CD14-positive monocyte (primary cell): ENCODE measurements around the gene ASCC3. TPM values are rescaled to one million over a fixed set of nuclear protein-coding genes. Genes with fewer than 3 reads are reported as not detected.

Experiments
- DNase-seq, 3 donors: peaks; one replicate each; pipeline ENCODE4 v3.0.0-alpha.2; 2011 to 2022
- H2AFZ ChIP-seq: 2 replicates; pipeline ENCODE4 v1.6.0; 2012; ENCODE audit warnings: mild to moderate bottlenecking, low read depth, low read length, inconsistent platforms; ENCODE audit not compliant: insufficient read depth, poor library complexity, severe bottlenecking
- H3K27ac ChIP-seq, 2 donors: 1 replicate in 1 of 2; 2 replicates in 1 of 2; pipeline ENCODE4 v1.5.1; 2012 to 2013; ENCODE audit warnings: low read length in 2 of 2, control low read depth in 1 of 2, inconsistent platforms in 1 of 2, low read depth in 1 of 2, mild to moderate bottlenecking in 1 of 2
- H3K27me3 ChIP-seq, 2 donors: one replicate each; pipeline versions ENCODE4 v1.6.0 to v1.6.1; 2011 to 2013; ENCODE audit warnings: low read length in 2 of 2; ENCODE audit not compliant: control insufficient read depth in 2 of 2, insufficient read depth in 2 of 2
- H3K36me3 ChIP-seq, 2 donors: replicated peaks in 1 of 2; 1 replicate in 1 of 2; 2 replicates in 1 of 2; pipeline versions ENCODE4 v1.5.1 to v1.6.1; 2012 to 2013; ENCODE audit warnings: low read length in 2 of 2, control low read depth in 1 of 2, inconsistent platforms in 1 of 2, mild to moderate bottlenecking in 1 of 2; ENCODE audit not compliant: insufficient read depth in 2 of 2, control insufficient read depth in 1 of 2
- H3K4me1 ChIP-seq, 2 donors: 1 replicate in 1 of 2; 2 replicates in 1 of 2; pipeline versions ENCODE4 v1.5.1 to v1.6.1; 2012 to 2013; ENCODE audit warnings: low read length in 2 of 2, control low read depth in 1 of 2, inconsistent platforms in 1 of 2, mild to moderate bottlenecking in 1 of 2, moderate library complexity in 1 of 2; ENCODE audit not compliant: insufficient read depth in 2 of 2, control insufficient read depth in 1 of 2
- H3K4me2 ChIP-seq: replicated peaks from 2 replicates; pipeline ENCODE3; 2012; ENCODE audit warnings: low read length, moderate library complexity, mild to moderate bottlenecking; ENCODE audit not compliant: poor library complexity, severe bottlenecking; ENCODE audit errors: extremely low read depth
- H3K4me3 ChIP-seq, 3 experiments: fragments of 200-600 bp in 1 of 3; sonication (generic) in 1 of 3; replicated peaks in 1 of 3; 1 replicate in 2 of 3; 2 replicates in 1 of 3; pipeline ENCODE4 v1.5.1; 2011 to 2013; ENCODE audit warnings: low read length in 3 of 3, mild to moderate bottlenecking in 3 of 3, control low read depth in 2 of 3, low read depth in 2 of 3, inconsistent platforms in 1 of 3, moderate library complexity in 1 of 3
- H3K79me2 ChIP-seq: 2 replicates; pipeline ENCODE4 v1.6.0; 2012; ENCODE audit warnings: mild to moderate bottlenecking, control low read depth, inconsistent platforms, low read length, moderate library complexity; ENCODE audit not compliant: insufficient read depth
- H3K9ac ChIP-seq: 2 replicates; pipeline ENCODE4 v1.6.0; 2017; ENCODE audit warnings: low read length, mild to moderate bottlenecking; ENCODE audit not compliant: insufficient read depth, poor library complexity, severe bottlenecking
- H3K9me3 ChIP-seq, 2 donors: replicated peaks in 1 of 2; 1 replicate in 1 of 2; 2 replicates in 1 of 2; pipeline versions ENCODE4 v1.5.1 to v1.6.1; 2012 to 2013; ENCODE audit warnings: low read length in 2 of 2, control low read depth in 1 of 2; ENCODE audit not compliant: control insufficient read depth in 1 of 2, insufficient read depth in 1 of 2
- H4K20me1 ChIP-seq: 2 replicates; pipeline ENCODE4 v1.6.0; 2012; ENCODE audit warnings: mild to moderate bottlenecking, low read length, control low read depth, moderate library complexity; ENCODE audit not compliant: insufficient read depth
- H3K27ac Mint-ChIP-seq, 7 donors: one replicate each; pipeline ENCODE4 v1.8.0; 2020; ENCODE audit warnings: mild to moderate bottlenecking in 7 of 7, mixed read lengths in 7 of 7, moderate library complexity in 6 of 7, inconsistent platforms in 2 of 7
- H3K27me3 Mint-ChIP-seq, 3 donors: one replicate each; pipeline ENCODE4 v1.8.0; 2021 to 2022; ENCODE audit warnings: low read depth in 3 of 3, mild to moderate bottlenecking in 3 of 3, mixed read lengths in 3 of 3, moderate library complexity in 3 of 3, inconsistent platforms in 1 of 3
- H3K36me3 Mint-ChIP-seq, 2 donors: one replicate each; pipeline ENCODE4 v1.8.0; 2020; ENCODE audit warnings: mixed read lengths in 2 of 2, inconsistent platforms in 1 of 2, mild to moderate bottlenecking in 1 of 2
- H3K4me1 Mint-ChIP-seq: one replicate; pipeline ENCODE4 v1.8.0; 2020; ENCODE audit warnings: mild to moderate bottlenecking, mixed read lengths
- H3K4me3 Mint-ChIP-seq, 2 donors: one replicate each; pipeline ENCODE4 v1.8.0; 2020; ENCODE audit warnings: mild to moderate bottlenecking in 2 of 2, mixed read lengths in 2 of 2, moderate library complexity in 1 of 2
- H3K9me3 Mint-ChIP-seq, 7 donors: one replicate each; pipeline ENCODE4 v1.8.0; 2020 to 2022; ENCODE audit warnings: mixed read lengths in 7 of 7, mild to moderate bottlenecking in 6 of 7, moderate library complexity in 6 of 7, inconsistent platforms in 2 of 7
- WGBS: methylation state at CpG from one replicate; pipeline ENCODE4 v1.1.5; 2013; ENCODE audit warnings: missing lambda C conversion rate; ENCODE audit not compliant: insufficient coverage; 5-methylcytosine and 5-hydroxymethylcytosine counted together
- intact Hi-C, 2 donors: fragments of 100-400 bp; cut with micrococcal nuclease; formaldehyde crosslinking; loops; one replicate each; pipeline versions ENCODE4 v1.15.0 to v1.15.1; 2023
- polyA plus RNA-seq, 3 donors: library from polyadenylated mRNA; depleted of rRNA in 1 of 3; unstranded in 2 of 3; stranded (reverse) in 1 of 3; fragments of 300-500 nt in 2 of 3; fragments of >200 nt in 1 of 3; fragmentation: Illumina TruSeq in 2 of 3; gene quantifications; 1 replicate in 2 of 3; 2 replicates in 1 of 3; pipeline ENCODE4 v1.2.3, GENCODE V29; 2012 to 2021
- TF ChIP-seq, protein P1 (sequence below): fragments of 200-600 bp; IDR thresholded peaks from one replicate; pipeline ENCODE4 v1.8.0; 2022; ENCODE audit warnings: antibody characterized with exemption, mild to moderate bottlenecking

Gene ASCC3
- polyA plus RNA-seq, 3 donors = 6.4 to 12.9 (median 10.6) TPM

- H3K27me3 Mint-ChIP-seq = no peaks in the 10 kb centered on the region
- H3K4me3 Mint-ChIP-seq = no peak overlapping the region
- peaks cover 7 to 12% of the 10 kb centered on the region in 2 donors for H3K36me3 Mint-ChIP-seq
- H3K36me3 ChIP-seq = peaks cover 0 to 2% of the 10 kb centered on the region in 2 donors
- TF ChIP-seq, protein P1, sequence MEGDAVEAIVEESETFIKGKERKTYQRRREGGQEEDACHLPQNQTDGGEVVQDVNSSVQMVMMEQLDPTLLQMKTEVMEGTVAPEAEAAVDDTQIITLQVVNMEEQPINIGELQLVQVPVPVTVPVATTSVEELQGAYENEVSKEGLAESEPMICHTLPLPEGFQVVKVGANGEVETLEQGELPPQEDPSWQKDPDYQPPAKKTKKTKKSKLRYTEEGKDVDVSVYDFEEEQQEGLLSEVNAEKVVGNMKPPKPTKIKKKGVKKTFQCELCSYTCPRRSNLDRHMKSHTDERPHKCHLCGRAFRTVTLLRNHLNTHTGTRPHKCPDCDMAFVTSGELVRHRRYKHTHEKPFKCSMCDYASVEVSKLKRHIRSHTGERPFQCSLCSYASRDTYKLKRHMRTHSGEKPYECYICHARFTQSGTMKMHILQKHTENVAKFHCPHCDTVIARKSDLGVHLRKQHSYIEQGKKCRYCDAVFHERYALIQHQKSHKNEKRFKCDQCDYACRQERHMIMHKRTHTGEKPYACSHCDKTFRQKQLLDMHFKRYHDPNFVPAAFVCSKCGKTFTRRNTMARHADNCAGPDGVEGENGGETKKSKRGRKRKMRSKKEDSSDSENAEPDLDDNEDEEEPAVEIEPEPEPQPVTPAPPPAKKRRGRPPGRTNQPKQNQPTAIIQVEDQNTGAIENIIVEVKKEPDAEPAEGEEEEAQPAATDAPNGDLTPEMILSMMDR = no peak
- H3K27ac ChIP-seq = no peak overlapping the region
- no peaks in the 10 kb centered on the region for H3K9me3 Mint-ChIP-seq
- no peaks in the 10 kb centered on the region for H3K79me2 ChIP-seq
- no peaks in the 10 kb centered on the region for H3K4me1 ChIP-seq
- H3K4me1 Mint-ChIP-seq = no peaks in the 10 kb centered on the region
- no peaks in the 10 kb centered on the region for H4K20me1 ChIP-seq
- H3K4me2 ChIP-seq = no peak overlapping the region
- no peak overlapping the region for H3K27ac Mint-ChIP-seq
- H2AFZ ChIP-seq = no peak overlapping the region
- H3K9ac ChIP-seq = no peak overlapping the region
- no peak overlapping the region for H3K4me3 ChIP-seq
- intact Hi-C loops = no loop called here
- WGBS = 100% methylated on average over 2 of the region's 6 CpGs
- no peaks in the 10 kb centered on the region for H3K27me3 ChIP-seq
- DNase-seq = no peak
- H3K9me3 ChIP-seq = no peaks in the 10 kb centered on the region
Observed at GRCh38 chr6:100662264-100662663, 218.9 kb downstream of the ASCC3 start.

DNA sequence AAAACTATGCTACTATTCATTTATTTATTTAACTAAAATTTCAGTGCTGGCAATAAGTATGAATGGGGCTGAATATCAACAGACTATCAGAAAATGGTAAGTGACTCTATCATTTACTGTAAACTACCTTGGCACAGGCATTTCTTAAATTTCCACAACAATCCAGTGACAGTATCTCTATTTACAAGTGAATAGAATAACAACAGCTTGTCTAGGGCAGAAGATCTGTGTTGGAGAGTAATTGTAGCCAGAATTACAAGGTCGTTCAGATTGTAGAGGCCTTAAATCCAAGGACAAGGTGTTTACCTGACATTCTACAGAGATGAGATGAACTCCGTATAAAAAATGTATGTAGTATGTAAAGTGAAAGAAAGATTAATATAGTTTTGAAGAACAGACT, 222.6 kb downstream of the ASCC3 start:
- H3K36me3 ChIP-seq = peaks cover 5 to 12% of the 10 kb centered on the region in 2 donors
- Mint-ChIP-seq H3K4me1 (no peaks in the 10 kb centered on the region), H3K4me3 (no peak overlapping the region), H3K36me3 (peaks cover 15 to 18% of the 10 kb centered on the region in 2 donors), H3K27ac (no peak overlapping the region), H3K9me3 (no peaks in the 10 kb centered on the region), H3K27me3 (no peaks in the 10 kb centered on the region)
- no peak overlapping the region for H3K4me2 ChIP-seq
- no peak overlapping the region for H3K27ac ChIP-seq
- no peak overlapping the region for H3K9ac ChIP-seq
- TF ChIP-seq, protein P1 = no peak
- no peak overlapping the region for H3K4me3 ChIP-seq
- no peak overlapping the region for H2AFZ ChIP-seq
- H3K9me3 ChIP-seq = no peaks in the 10 kb centered on the region
- H3K27me3 ChIP-seq = no peaks in the 10 kb centered on the region
- no peak for DNase-seq
- H3K79me2 ChIP-seq = no peaks in the 10 kb centered on the region
- no peaks in the 10 kb centered on the region for H3K4me1 ChIP-seq
- no CpG with 5 or more reads among the region's 2 CpGs for WGBS
- intact Hi-C loops = no loop called here
- H4K20me1 ChIP-seq = no peaks in the 10 kb centered on the region
